ENCODE data around the gene BACE1-AS. TPM values are rescaled to one million over a fixed set of nuclear protein-coding genes. Genes with fewer than 3 reads are reported as not detected.

Gene BACE1-AS
- total and polyA plus RNA-seq, 3 experiments from 2014 or later, result 1.3 to 4.5 (median 3.8) TPM

DNA sequence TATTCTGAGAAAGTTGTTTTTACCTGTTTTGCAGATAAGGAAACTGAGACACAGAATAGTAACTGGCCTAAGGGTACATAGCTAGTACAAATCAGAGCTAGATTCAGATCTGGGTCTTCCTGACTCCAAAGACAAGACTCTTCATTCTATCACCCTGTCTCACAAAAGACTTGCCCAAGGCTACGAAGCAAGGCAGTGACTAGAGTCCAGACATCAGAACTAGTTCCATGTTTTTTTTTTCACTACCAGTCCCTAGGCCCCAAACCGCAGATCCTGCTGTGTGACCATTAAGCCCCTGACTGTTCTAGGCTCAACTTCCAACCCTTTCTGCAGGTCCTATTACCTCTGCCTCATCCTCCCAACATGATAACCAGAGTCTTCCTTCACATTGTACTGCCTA, 1.5 kb downstream of the BACE1-AS start:
- CTCF ChIA-PET, result no interaction called here
- Histone ChIP-seq H3K4me1 (ENCODE audit: insufficient read depth, low read length) (no peaks in the 10 kb centered on the region), H3K9me3 (ENCODE audit: low read length) (no peaks in the 10 kb centered on the region), H3K36me3 (ENCODE audit: insufficient read depth, low read length) (no peaks in the 10 kb centered on the region), H3K27ac (ENCODE audit: low read depth, low read length) (no peak overlapping the region), H3K4me3 (ENCODE audit: low read length) (no peak overlapping the region), H3K27me3 (ENCODE audit: insufficient read depth, low read length, poor library complexity, severe bottlenecking) (no peaks in the 10 kb centered on the region)
- Mint-ChIP-seq H3K36me3 (peaks cover 0 to 39% (median 8%) of the 10 kb centered on the region in 3 donors), H3K27ac (peak overlapping the region in 1 of 8 donors; percentile 93), H3K4me1 (peaks cover 12 to 14% (median 13%) of the 10 kb centered on the region in 3 donors), H3K27me3 (no peaks in the 10 kb centered on the region), H3K9me3 (no peaks in the 10 kb centered on the region), H3K4me3 (no peak overlapping the region)
- POLR2A ChIA-PET, result no interaction called here
- DNase-seq, result no peak

DNA sequence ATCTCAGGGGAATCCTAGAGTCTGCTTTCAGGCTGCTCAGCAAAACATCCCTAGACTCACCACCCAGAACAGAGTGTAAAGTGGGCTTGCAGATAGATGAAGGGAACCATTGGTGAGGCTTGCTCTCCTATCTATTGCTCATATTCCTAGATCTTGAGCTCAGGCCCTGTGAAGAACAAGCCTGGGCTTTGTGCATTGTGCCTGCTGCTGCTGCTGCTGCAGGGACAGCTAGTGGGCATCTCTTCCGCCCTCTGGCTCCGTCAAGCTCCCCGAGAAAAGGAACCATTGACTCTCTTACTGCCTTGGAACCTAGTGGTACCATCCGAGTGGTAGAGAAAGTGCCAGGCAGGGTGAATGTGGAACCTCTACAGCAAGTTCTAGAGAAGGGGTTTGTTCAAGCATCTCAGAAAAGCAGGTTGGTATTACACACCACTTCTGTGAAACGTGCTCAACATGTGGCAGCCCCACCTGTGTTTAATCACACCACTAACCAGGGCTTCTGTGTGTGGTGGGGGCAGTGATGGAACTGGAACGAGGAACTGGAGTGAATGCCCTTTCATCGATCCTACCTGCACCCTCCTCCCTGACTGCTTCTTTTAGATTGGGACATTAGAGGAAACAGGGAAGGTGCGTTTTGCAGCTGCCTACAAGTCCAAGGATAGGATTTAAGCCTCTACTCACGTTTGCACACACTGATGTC, 4.4 kb downstream of the BACE1-AS start:
- DNase-seq, result no peak
- no peak overlapping the region for H3K27ac Mint-ChIP-seq
- no peaks in the 10 kb centered on the region for H3K9me3 ChIP-seq (ENCODE audit: low read length)
- no peaks in the 10 kb centered on the region for H3K27me3 ChIP-seq (ENCODE audit: insufficient read depth, low read length, poor library complexity, severe bottlenecking)
- ChIA-PET POLR2A (no interaction called here), CTCF (no interaction called here)
- no peaks in the 10 kb centered on the region for H3K9me3 Mint-ChIP-seq
- no peaks in the 10 kb centered on the region for H3K27me3 Mint-ChIP-seq
- no peaks in the 10 kb centered on the region for H3K4me1 ChIP-seq (ENCODE audit: insufficient read depth, low read length)
- H3K4me3 ChIP-seq (ENCODE audit: low read length), result no peak overlapping the region
- H3K36me3 ChIP-seq (ENCODE audit: insufficient read depth, low read length), result no peaks in the 10 kb centered on the region
- H3K27ac ChIP-seq (ENCODE audit: low read depth, low read length), result no peak overlapping the region
- peaks cover 0 to under 1% (median 0%) of the 10 kb centered on the region in 3 donors for H3K4me1 Mint-ChIP-seq
- H3K36me3 Mint-ChIP-seq, result peaks cover 0 to 15% (median 3%) of the 10 kb centered on the region in 3 donors
- no peak overlapping the region for H3K4me3 Mint-ChIP-seq

DNA sequence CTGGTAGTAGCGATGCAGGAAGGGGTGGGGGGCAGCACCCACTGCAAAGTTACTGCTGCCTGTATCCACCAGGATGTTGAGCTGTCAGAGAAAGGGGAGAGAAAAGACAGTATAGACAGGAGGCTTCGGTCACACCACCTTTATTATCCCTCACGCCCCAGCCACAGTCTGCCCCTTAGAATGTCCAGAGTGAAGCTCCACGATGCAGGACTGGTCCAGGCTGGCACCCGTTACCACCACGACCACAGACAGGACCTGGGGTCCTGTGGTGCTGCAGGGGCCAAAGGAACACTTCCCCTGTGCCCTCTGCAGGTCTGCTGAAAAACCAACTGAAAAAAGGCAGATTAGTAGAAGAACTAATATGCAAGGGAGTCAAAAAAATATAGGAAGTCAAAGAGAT, 5.7 kb downstream of the BACE1-AS start:
- H3K4me1 Mint-ChIP-seq, result peaks cover 0 to 6% (median 4%) of the 10 kb centered on the region in 3 donors
- H3K4me3 ChIP-seq (ENCODE audit: low read length), result no peak overlapping the region
- DNase-seq, result no peak
- ChIA-PET POLR2A (no interaction called here), CTCF (interaction anchor here (1.2 kb wide), 1 partner anchor 10 kb away, joined by 4 read pairs; no protein-coding TSS in a partner anchor)
- H3K36me3 Mint-ChIP-seq, result peaks cover 0 to 8% (median 0%) of the 10 kb centered on the region in 3 donors
- H3K4me3 Mint-ChIP-seq, result no peak overlapping the region
- peak overlapping the region in 3 of 8 donors; percentile 54 to 81 (median 77) for H3K27ac Mint-ChIP-seq
- H3K27me3 Mint-ChIP-seq, result peaks cover 0 to 3% of the 10 kb centered on the region in 2 donors
- no peaks in the 10 kb centered on the region for H3K9me3 ChIP-seq (ENCODE audit: low read length)
- no peaks in the 10 kb centered on the region for H3K36me3 ChIP-seq (ENCODE audit: insufficient read depth, low read length)
- H3K4me1 ChIP-seq (ENCODE audit: insufficient read depth, low read length), result no peaks in the 10 kb centered on the region
- H3K27me3 ChIP-seq (ENCODE audit: insufficient read depth, low read length, poor library complexity, severe bottlenecking), result no peaks in the 10 kb centered on the region
- no peaks in the 10 kb centered on the region for H3K9me3 Mint-ChIP-seq
- H3K27ac ChIP-seq (ENCODE audit: low read depth, low read length), result no peak overlapping the region

DNA sequence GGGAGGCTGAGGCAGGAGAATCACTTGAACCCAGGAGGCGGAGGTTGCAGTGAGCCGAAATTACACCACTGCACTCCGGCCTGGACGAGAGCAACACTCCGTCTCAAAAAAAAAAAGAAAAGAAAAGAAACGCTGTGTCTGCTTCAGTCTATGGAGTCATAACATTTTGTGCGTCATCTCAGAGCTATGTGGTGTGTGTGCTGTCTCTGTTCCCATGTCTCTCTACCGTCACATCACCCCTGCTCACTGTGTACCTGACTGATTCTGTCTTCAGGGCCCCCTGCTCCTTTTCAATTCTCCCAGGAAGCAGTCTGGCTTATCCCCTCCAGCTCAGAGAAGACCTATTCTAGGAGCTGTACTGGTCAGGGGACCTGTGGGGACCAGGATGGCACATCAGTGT, 7.0 kb downstream of the BACE1-AS start:
- DNase-seq, result no peak
- ChIA-PET POLR2A (no interaction called here), CTCF (no interaction called here)
- Histone ChIP-seq H3K4me1 (ENCODE audit: insufficient read depth, low read length) (no peaks in the 10 kb centered on the region), H3K27me3 (ENCODE audit: insufficient read depth, low read length, poor library complexity, severe bottlenecking) (no peaks in the 10 kb centered on the region), H3K27ac (ENCODE audit: low read depth, low read length) (no peak overlapping the region), H3K36me3 (ENCODE audit: insufficient read depth, low read length) (no peaks in the 10 kb centered on the region), H3K9me3 (ENCODE audit: low read length) (no peaks in the 10 kb centered on the region), H3K4me3 (ENCODE audit: low read length) (no peak overlapping the region)
- Mint-ChIP-seq H3K9me3 (no peaks in the 10 kb centered on the region), H3K27ac (no peak overlapping the region), H3K4me3 (no peak overlapping the region), H3K27me3 (peaks cover 0 to 6% of the 10 kb centered on the region in 2 donors), H3K36me3 (peaks cover 0 to 2% (median 0%) of the 10 kb centered on the region in 3 donors), H3K4me1 (peaks cover 0 to 6% (median 4%) of the 10 kb centered on the region in 3 donors)

DNA sequence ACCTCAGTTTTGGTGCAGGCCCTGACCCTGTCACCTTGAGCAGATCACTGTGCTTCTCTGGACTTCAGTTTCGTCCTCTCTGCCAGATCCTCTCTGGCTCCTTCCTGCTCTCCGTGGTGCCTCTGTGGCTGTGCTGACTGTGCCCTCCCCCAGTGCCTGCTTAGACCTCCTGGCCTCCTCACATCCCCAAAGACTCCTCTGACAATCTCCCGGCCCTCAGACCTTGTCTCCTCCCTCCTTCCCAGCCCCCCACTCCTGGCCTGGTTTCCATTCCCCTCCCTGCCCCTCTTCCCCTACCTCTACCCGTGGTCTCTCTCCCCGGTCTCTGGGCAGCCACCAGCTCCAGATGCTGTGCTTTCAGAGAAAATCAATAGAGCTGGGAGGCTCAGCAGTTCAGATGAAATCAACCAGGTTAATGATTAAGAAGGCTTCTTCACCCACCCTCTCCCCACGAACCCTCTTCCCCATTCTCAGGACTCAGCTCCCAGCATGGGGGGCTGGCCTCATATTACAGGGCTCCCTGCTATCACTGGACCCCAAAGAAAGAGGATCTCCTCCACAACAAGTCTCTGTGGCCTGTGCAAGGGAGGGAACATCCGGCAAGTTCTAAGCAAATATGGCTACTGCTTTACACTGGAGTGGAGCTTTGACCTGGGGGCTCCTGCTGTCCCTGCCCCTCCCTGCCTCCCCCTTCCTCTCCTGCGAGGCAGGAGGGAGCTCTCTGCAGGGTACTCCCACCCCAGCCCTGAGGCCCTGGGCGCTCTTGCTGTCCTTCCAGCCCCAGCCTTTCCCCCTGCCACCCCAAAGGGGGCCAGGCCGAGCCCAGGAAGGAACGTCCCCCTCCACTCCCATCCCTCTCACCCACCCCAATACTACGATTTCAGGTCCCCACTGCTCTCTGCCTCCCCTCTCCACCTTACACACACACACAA, 8.5 kb downstream of the BACE1-AS start:
- Histone ChIP-seq H3K4me3 (ENCODE audit: low read length) (no peak overlapping the region), H3K4me1 (ENCODE audit: insufficient read depth, low read length) (no peaks in the 10 kb centered on the region), H3K36me3 (ENCODE audit: insufficient read depth, low read length) (no peaks in the 10 kb centered on the region), H3K27ac (ENCODE audit: low read depth, low read length) (no peak overlapping the region), H3K27me3 (ENCODE audit: insufficient read depth, low read length, poor library complexity, severe bottlenecking) (no peaks in the 10 kb centered on the region), H3K9me3 (ENCODE audit: low read length) (no peaks in the 10 kb centered on the region)
- H3K27me3 Mint-ChIP-seq, result peaks cover 0 to 6% of the 10 kb centered on the region in 2 donors
- ChIA-PET CTCF (no interaction called here), POLR2A (no interaction called here)
- no peak for DNase-seq
- no peak overlapping the region for H3K4me3 Mint-ChIP-seq
- no peaks in the 10 kb centered on the region for H3K9me3 Mint-ChIP-seq
- H3K4me1 Mint-ChIP-seq, result peaks cover 0 to 6% (median 4%) of the 10 kb centered on the region in 3 donors
- H3K36me3 Mint-ChIP-seq, result peaks cover 0 to 2% (median 0%) of the 10 kb centered on the region in 3 donors
- H3K27ac Mint-ChIP-seq, result peak overlapping the region in 1 of 8 donors; percentile 95

DNA sequence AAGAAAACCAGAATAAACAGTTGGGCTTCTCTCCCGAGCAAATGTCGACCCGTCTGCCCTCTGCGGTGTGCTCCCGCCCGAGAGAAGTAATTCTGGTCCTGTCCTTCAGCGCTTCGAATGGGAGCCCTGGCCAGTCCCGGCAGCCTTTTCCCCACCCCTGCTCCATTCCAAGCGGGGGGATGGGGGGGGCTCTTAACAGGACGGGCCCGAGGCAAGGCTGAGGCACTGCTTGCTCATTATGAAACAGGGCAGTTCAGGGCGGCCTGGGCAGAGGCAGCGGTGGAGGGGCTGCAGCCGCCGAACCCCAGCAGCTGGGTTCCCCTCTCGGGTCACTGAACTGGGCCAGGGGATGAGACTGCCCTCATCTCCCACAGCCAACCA, 9.1 kb downstream of the BACE1-AS start:
- Histone ChIP-seq H3K4me3 (ENCODE audit: low read length) (no peak overlapping the region), H3K4me1 (ENCODE audit: insufficient read depth, low read length) (no peaks in the 10 kb centered on the region), H3K27ac (ENCODE audit: low read depth, low read length) (no peak overlapping the region), H3K9me3 (ENCODE audit: low read length) (no peaks in the 10 kb centered on the region), H3K27me3 (ENCODE audit: insufficient read depth, low read length, poor library complexity, severe bottlenecking) (no peaks in the 10 kb centered on the region), H3K36me3 (ENCODE audit: insufficient read depth, low read length) (no peaks in the 10 kb centered on the region)
- DNase-seq, result no peak
- peaks cover under 1 to 6% of the 10 kb centered on the region in 2 donors for H3K27me3 Mint-ChIP-seq
- ChIA-PET POLR2A (no interaction called here), CTCF (no interaction called here)
- no peak overlapping the region for H3K4me3 Mint-ChIP-seq
- peaks cover 0 to 6% (median 4%) of the 10 kb centered on the region in 3 donors for H3K4me1 Mint-ChIP-seq
- no peaks in the 10 kb centered on the region for H3K9me3 Mint-ChIP-seq
- H3K36me3 Mint-ChIP-seq, result no peaks in the 10 kb centered on the region
- H3K27ac Mint-ChIP-seq, result no peak overlapping the region

DNA sequence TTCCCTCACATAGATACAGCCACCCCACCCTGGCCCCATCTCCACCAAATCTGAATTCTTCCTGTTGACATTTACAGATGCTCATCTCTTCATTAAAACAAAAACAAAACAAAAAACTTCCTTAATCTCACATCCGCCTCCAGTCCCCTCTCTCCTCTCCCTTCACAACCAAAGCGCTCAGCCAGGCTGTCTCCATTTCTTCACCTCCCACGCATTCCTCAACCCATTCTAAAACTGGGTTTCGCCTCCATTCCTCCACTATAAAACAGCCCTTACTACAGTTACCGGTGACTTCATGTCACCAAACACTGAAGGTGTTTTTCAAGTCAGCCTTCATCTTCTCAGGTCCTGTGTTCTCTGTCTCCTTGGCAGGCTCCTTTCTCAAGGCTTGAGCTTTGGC, 9.6 kb downstream of the BACE1-AS start:
- no peak overlapping the region for H3K4me3 Mint-ChIP-seq
- H3K4me1 Mint-ChIP-seq, result peaks cover 0 to 6% (median 4%) of the 10 kb centered on the region in 3 donors
- no peaks in the 10 kb centered on the region for H3K4me1 ChIP-seq (ENCODE audit: insufficient read depth, low read length)
- no peaks in the 10 kb centered on the region for H3K36me3 Mint-ChIP-seq
- no peaks in the 10 kb centered on the region for H3K9me3 ChIP-seq (ENCODE audit: low read length)
- no peaks in the 10 kb centered on the region for H3K36me3 ChIP-seq (ENCODE audit: insufficient read depth, low read length)
- ChIA-PET POLR2A (no interaction called here), CTCF (no interaction called here)
- H3K27ac ChIP-seq (ENCODE audit: low read depth, low read length), result no peak overlapping the region
- no peaks in the 10 kb centered on the region for H3K27me3 ChIP-seq (ENCODE audit: insufficient read depth, low read length, poor library complexity, severe bottlenecking)
- peak overlapping the region in 2 of 8 donors; percentile 47 to 84 for H3K27ac Mint-ChIP-seq
- H3K27me3 Mint-ChIP-seq, result peaks cover 2 to 6% of the 10 kb centered on the region in 2 donors
- H3K4me3 ChIP-seq (ENCODE audit: low read length), result no peak overlapping the region
- DNase-seq, result no peak
- H3K9me3 Mint-ChIP-seq, result no peaks in the 10 kb centered on the region

DNA sequence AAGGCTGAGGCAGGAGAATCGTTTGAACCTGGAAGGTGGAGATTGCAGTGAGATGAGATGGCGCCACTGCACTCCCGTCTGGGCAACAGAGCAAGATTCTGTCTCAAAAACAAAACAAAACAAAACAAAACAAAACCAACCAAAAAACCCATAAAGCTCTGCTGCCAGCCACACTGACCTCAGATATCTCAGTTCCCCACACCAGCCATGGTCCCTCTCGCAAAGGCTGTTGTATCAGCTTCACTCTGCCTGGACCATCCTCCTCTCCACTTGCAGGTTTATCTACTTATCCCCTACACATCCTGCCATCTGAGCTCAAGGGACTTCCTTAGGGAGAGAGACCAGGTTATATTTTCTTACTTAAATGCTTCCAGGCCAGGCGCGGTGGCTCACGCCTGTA, 11.1 kb downstream of the BACE1-AS start:
- H3K4me1 Mint-ChIP-seq, result peaks cover 0 to 6% (median 4%) of the 10 kb centered on the region in 3 donors
- H3K36me3 Mint-ChIP-seq, result no peaks in the 10 kb centered on the region
- Histone ChIP-seq H3K9me3 (ENCODE audit: low read length) (no peaks in the 10 kb centered on the region), H3K4me3 (ENCODE audit: low read length) (no peak overlapping the region), H3K4me1 (ENCODE audit: insufficient read depth, low read length) (no peaks in the 10 kb centered on the region), H3K27ac (ENCODE audit: low read depth, low read length) (no peak overlapping the region), H3K27me3 (ENCODE audit: insufficient read depth, low read length, poor library complexity, severe bottlenecking) (no peaks in the 10 kb centered on the region), H3K36me3 (ENCODE audit: insufficient read depth, low read length) (no peaks in the 10 kb centered on the region)
- no peak overlapping the region for H3K27ac Mint-ChIP-seq
- peaks cover 4 to 6% of the 10 kb centered on the region in 2 donors for H3K27me3 Mint-ChIP-seq
- ChIA-PET POLR2A (no interaction called here), CTCF (interaction anchor here (1.3 kb wide), 1 partner anchor 67 kb away, joined by 3 read pairs; no protein-coding TSS in a partner anchor)
- H3K4me3 Mint-ChIP-seq, result no peak overlapping the region
- no peaks in the 10 kb centered on the region for H3K9me3 Mint-ChIP-seq
- DNase-seq, result no peak
